Psoas muscle (tissue), 8 donors: ENCODE measurements around the gene FETUB. TPM values are rescaled to one million over a fixed set of nuclear protein-coding genes. Genes with fewer than 3 reads are reported as not detected.

ENCODE experiments used
- ATAC-seq, 4 donors: fragments of 200-7000 bp; cut with Tn5 transposase; one replicate each; pipeline ENCODE4 v1.9.1; 2020; ENCODE audit warnings: moderate library complexity in 3 of 4, mild to moderate bottlenecking in 2 of 4
- DNase-seq, 2 donors: peaks; one replicate each; pipeline ENCODE4 v3.0.0-alpha.2; 2020
- H3K27ac ChIP-seq: fragments of 200-600 bp; one replicate; pipeline ENCODE4 v1.8.0; 2022
- H3K27me3 ChIP-seq, 3 donors: fragments of 200-600 bp in 1 of 3; one replicate each; pipeline versions ENCODE4 v1.6.1 to v1.8.0; 2013 to 2022; ENCODE audit warnings: low read length in 2 of 3, mild to moderate bottlenecking in 2 of 3, moderate library complexity in 1 of 3; ENCODE audit not compliant: insufficient read depth in 3 of 3
- H3K36me3 ChIP-seq, 2 donors: fragments of 200-600 bp in 1 of 2; one replicate each; pipeline versions ENCODE4 v1.6.1 to v1.8.0; 2013 to 2022; ENCODE audit warnings: low read depth in 1 of 2, mild to moderate bottlenecking in 1 of 2, moderate library complexity in 1 of 2; ENCODE audit not compliant: insufficient read depth in 1 of 2
- H3K4me1 ChIP-seq: fragments of 200-600 bp; one replicate; pipeline ENCODE4 v1.8.0; 2022
- H3K4me3 ChIP-seq: fragments of 200-600 bp; one replicate; pipeline ENCODE4 v1.8.0; 2022; ENCODE audit warnings: mild to moderate bottlenecking
- H3K9me3 ChIP-seq: fragments of 200-600 bp; one replicate; pipeline ENCODE4 v1.8.0; 2022
- WGBS, 3 donors: extraction: QIAGEN DNeasy Blood & Tissue Kit; methylation state at CpG; one replicate each; pipeline versions ENCODE4 v1.1.6 to v1.1.7; 2013; 5-methylcytosine and 5-hydroxymethylcytosine counted together
- intact Hi-C, 2 donors: fragments of 100-400 bp; cut with DNase I; formaldehyde crosslinking; loops; one replicate each; pipeline versions ENCODE4 v1.11.0 to v1.14.2; 2022
- long read RNA-seq, 2 donors: library from polyadenylated mRNA; unstranded; transcript quantifications; one replicate each; pipeline ENCODE4 v2.0.0, GENCODE V29; 2021
- polyA plus RNA-seq, 3 donors: library from polyadenylated mRNA; stranded (reverse); fragments of 200-250 nt; gene quantifications; one replicate each; pipeline ENCODE4 v1.2.3, GENCODE V29; 2013
- total RNA-seq, 4 donors: library from RNA; stranded (reverse); fragmentation: NEBNext Ultra II Directional in 2 of 4; extraction: Animal tissue kit (Norgen Biotek cat#: 25700) in 2 of 4; gene quantifications; one replicate each; pipeline versions ENCODE4 v1.2.1 to v1.2.4, GENCODE V29; 2021 to 2023
- TF ChIP-seq, protein P1 (sequence below): fragments of 200-600 bp; IDR thresholded peaks from one replicate; pipeline ENCODE4 v1.8.0; 2022; ENCODE audit warnings: antibody characterized with exemption
- donor health status: healthy with polysubstance abuse.
- donor health status: DM: no; HTN: no; CAD: no; lungs with moderate emphysema.
- donor health status: Bipolar disorder and iron deficiency.
- donor health status: healthy.
- donor health status: DM: yes; HTN: yes; CAD: no.
- donor health status: DM: no; HTN: no; CAD: no.
- donor health status: DM: no; HTN: no; CAD: no.
- donor health status: DM: yes; HTN: yes; CAD: no.

The FETUB gene, protein sequence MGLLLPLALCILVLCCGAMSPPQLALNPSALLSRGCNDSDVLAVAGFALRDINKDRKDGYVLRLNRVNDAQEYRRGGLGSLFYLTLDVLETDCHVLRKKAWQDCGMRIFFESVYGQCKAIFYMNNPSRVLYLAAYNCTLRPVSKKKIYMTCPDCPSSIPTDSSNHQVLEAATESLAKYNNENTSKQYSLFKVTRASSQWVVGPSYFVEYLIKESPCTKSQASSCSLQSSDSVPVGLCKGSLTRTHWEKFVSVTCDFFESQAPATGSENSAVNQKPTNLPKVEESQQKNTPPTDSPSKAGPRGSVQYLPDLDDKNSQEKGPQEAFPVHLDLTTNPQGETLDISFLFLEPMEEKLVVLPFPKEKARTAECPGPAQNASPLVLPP
- total RNA-seq (not detected), polyA plus RNA-seq (not detected)
- long read RNA-seq, donor 1, result 0 reads
- long read RNA-seq, donor 2, result 0 reads

DNA sequence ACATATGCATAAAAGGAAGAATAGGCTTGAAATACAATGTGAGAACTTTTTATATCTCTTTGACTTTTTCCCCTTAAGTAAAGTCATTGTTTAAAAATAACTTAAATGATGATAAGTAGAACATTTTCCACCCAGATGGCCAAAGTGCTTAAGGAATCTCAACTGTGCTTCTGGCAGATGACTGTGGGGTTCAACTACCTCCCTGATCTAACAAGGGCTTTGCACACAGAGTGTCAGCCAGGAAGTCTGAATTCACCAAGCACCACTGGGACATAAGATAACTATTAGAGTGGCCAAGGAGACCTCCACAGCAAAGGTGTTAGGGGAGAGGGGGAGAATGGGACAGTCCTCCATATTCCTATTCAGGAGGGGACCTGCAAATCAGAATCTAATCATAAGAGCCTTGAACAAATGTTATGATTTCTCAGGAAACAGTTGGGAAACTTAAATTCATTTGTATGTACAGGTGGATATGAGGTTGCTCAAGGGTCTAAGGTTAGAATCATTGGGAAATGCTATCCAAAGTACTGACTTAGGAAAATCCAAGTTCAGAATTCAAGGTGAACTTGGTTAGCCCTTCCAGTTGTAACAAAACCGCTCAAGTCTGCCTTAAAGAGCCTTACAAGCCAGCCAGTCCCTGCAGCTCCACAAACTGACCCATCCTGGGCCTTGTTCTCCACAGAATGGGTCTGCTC is at the start of gene FETUB:
FETUB (plus strand) TSS at position 622 of the 695 bp plus-strand sequence; CDS start at position 684, 62 bp downstream.
- 75 to 96% (median 88%) methylated on average over 1 of the region's 1 CpG for WGBS, 3 donors
- no peak for DNase-seq
- Histone ChIP-seq H3K9me3 (no peaks in the 10 kb centered on the region), H3K4me3 (no peak within 1 kb of the TSS), H3K27ac (no peak within 1 kb of the TSS), H3K27me3 (peaks cover 2 to 31% (median 4%) of the 10 kb centered on the region in 3 donors), H3K4me1 (no peaks in the 10 kb centered on the region), H3K36me3 (no peaks in the 10 kb centered on the region)
- TF ChIP-seq, protein P1, sequence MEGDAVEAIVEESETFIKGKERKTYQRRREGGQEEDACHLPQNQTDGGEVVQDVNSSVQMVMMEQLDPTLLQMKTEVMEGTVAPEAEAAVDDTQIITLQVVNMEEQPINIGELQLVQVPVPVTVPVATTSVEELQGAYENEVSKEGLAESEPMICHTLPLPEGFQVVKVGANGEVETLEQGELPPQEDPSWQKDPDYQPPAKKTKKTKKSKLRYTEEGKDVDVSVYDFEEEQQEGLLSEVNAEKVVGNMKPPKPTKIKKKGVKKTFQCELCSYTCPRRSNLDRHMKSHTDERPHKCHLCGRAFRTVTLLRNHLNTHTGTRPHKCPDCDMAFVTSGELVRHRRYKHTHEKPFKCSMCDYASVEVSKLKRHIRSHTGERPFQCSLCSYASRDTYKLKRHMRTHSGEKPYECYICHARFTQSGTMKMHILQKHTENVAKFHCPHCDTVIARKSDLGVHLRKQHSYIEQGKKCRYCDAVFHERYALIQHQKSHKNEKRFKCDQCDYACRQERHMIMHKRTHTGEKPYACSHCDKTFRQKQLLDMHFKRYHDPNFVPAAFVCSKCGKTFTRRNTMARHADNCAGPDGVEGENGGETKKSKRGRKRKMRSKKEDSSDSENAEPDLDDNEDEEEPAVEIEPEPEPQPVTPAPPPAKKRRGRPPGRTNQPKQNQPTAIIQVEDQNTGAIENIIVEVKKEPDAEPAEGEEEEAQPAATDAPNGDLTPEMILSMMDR, result no peak
- no peak for ATAC-seq
- intact Hi-C loops, result no loop called here

DNA sequence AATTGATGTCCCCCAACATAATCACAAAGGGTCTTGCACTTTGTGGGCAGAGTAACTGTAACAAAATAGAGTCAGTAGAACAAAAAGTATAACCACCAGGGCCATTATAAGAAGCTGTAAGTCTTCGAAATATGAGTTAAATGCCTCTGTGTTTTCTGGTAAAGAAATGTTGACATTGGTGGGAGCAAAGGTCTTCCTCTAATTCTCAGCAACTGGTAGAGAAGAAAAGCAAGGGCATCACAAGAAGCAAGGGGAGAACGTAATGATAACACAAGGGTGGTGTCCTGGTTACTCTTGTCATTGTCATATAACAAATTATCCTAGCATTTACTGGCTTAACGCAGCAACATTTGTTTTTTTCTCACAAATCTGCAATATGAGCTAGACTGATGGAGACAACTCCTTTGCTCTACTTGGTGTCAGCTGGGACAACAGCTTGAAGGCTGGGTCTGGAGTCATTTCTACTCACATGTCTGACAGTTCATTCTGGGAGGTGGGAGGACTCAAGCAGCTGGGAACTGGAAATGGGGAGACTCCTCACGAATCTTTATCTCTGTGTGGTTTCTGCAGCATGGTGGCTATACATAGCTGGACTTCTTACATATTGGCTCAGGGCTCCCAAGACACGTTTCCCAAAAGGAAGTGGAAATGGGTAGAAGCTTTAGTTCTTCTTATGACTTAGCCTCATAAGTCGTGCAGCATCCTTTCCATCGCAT is 49.5 kb upstream of the FETUB start:
- ATAC-seq (no peak), DNase-seq (no peak)
- H3K27ac ChIP-seq, result no peak overlapping the region
- no peaks in the 10 kb centered on the region for H3K9me3 ChIP-seq
- H3K4me3 ChIP-seq, result no peak overlapping the region
- no peaks in the 10 kb centered on the region for H3K4me1 ChIP-seq
- TF ChIP-seq, protein P1, result no peak
- WGBS, 3 donors, result 74 to 79% (median 77%) methylated on average over 7 of the region's 7 CpGs
- no peaks in the 10 kb centered on the region for H3K27me3 ChIP-seq
- H3K36me3 ChIP-seq, result peaks cover 5 to 7% of the 10 kb centered on the region in 2 donors
- intact Hi-C loops, result no loop called here

DNA sequence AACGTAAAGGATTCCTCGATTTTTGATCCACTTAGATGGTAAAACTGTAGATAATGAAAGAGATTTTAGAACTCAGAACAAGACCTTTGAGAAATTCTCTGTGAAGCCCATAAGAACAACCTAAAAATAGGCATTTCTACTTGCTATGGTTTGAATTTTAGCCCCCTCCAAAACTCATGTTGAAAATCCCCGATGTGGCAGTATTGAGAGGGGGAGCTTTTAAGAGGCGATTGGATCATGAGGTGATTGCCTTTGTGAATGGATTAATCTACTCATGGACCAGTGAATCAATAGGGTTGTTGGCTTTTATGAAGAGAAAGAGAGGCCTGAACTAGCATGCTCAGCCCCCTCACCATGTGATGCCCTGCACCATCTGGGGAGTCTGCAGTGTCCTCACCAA is 47.5 kb upstream of the FETUB start:
- Histone ChIP-seq H3K27ac (no peak overlapping the region), H3K36me3 (no peaks in the 10 kb centered on the region), H3K4me1 (no peaks in the 10 kb centered on the region), H3K9me3 (no peaks in the 10 kb centered on the region), H3K27me3 (no peaks in the 10 kb centered on the region), H3K4me3 (no peak overlapping the region)
- DNase-seq (no peak), ATAC-seq (no peak)
- 86 to 91% (median 90%) methylated on average over 4 of the region's 4 CpGs for WGBS, 3 donors
- intact Hi-C loops, result no loop called here
- TF ChIP-seq, protein P1, result no peak

DNA sequence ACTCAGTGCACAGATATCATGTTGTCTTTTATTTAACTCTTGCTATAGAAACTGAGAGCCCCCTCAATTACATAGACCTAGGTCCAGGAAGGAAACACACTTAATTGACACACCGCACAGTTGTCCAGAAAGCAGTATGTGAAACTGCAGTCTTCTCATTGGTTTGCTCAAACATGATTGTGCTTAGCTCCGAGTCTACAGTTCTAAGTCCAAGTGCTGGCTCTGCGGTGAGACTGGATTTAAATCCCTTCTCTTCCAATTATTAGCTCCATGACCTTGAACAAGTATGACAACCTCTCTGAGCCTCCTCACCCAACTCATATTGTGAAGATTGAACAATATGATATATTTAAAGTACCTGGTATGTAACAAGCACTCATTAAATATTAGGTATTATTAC is 46.3 kb upstream of the FETUB start:
- Histone ChIP-seq H3K4me1 (no peaks in the 10 kb centered on the region), H3K9me3 (no peaks in the 10 kb centered on the region), H3K36me3 (no peaks in the 10 kb centered on the region), H3K27ac (no peak overlapping the region), H3K27me3 (no peaks in the 10 kb centered on the region), H3K4me3 (no peak overlapping the region)
- DNase-seq, result no peak
- intact Hi-C loops, result no loop called here
- WGBS, 3 donors, result 70 to 82% (median 71%) methylated on average over 3 of the region's 3 CpGs
- ATAC-seq, result no peak
- TF ChIP-seq, protein P1, result no peak
